ENCODE data around the gene REG3G. TPM values are rescaled to one million over a fixed set of nuclear protein-coding genes. Genes with fewer than 3 reads are reported as not detected.
A peak's percentile ranks its signal among the peaks of the same experiment; 100 is the strongest.
"Not testable (repeated sequence)": the region's sequence is repeated elsewhere in the genome, so short reads cannot be mapped to it uniquely, and the experiment has no call there.

REG3G gene
- polyA plus RNA-seq, 4 donors: not detected

GRCh38 chr2:79013629-79014028, 11.9 kb upstream of the REG3G start:
- DNase-seq (ENCODE audit: low read depth in 4 of 4, low spot score in 3 of 4): no peak

DNA sequence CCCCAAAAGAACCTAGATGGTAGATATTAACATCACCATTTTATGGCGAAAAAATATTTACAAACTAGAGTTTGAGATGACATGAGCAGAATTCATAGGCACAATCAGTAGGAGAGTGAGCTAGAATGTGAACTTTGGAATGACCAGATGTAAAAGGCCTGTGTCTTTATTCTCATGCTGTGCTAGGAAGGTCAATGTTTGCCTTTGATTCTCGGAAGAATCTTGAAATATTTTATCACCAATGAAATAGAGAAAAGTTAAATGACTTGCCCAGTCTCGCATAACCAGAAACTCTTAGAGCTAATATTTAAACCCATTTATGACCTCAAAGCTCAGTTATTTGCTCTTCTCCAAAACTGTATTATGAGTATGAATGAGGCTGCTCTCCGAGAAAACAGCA, 9.2 kb upstream of the REG3G start:
- DNase-seq (ENCODE audit: low read depth in 4 of 4, low spot score in 3 of 4): no peak

GRCh38 chr2:79026061-79026460, 559 bp downstream of the REG3G start:
- DNase-seq (ENCODE audit: low read depth in 4 of 4, low spot score in 3 of 4): no peak

GRCh38 chr2:79039944-79040343, 14.4 kb downstream of the REG3G start:
- DNase-seq (ENCODE audit: low read depth in 4 of 4, low spot score in 3 of 4): no peak

DNA sequence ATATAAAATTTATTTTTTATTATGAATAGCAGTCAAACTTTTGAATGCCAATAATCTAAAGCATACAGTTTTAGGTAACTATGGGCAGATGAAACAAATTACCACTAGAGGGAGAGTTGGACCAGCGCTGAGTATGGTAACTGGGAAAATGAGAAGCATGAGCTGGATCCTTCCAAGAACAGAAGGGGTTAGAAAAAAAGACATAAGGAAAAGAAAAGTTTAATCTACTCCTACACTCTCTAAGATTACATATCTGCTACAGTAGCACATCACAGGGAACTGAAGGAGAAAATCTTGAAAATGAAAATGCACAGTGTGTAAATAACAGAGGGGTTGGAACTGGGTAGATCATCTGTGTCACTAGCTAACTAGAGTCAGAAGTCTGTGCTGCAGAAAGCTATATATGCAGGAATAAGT, 15.5 kb downstream of the REG3G start:
- DNase-seq (ENCODE audit: low read depth in 4 of 4, low spot score in 3 of 4): peak in 1 of 4 donors; percentile 6

DNA sequence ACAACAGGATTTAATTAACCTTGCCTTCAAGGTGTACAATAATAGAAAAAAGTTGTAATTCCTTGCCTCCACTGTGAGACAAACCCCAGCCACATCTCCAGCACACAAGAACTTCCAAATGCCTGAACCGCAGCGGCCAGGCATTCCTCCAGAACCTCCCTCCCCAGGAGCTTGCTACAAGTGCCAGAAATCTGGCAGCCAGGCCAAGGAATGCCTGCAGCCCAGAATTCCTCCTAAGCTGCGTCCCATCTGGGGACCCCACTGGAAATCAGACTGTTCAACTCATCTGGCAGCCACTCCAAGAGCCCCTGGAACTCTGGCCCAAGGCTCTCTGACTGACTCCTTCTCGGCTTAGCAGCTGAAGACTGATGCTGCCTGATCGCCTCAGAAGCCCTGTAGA, 28.0 kb downstream of the REG3G start:
- DNase-seq (ENCODE audit: low read depth in 4 of 4, low spot score in 3 of 4): not testable (repeated sequence)

GRCh38 chr2:79054769-79055168, 29.3 kb downstream of the REG3G start:
- not testable (repeated sequence) for DNase-seq (ENCODE audit: low read depth in 4 of 4, low spot score in 3 of 4)

DNA sequence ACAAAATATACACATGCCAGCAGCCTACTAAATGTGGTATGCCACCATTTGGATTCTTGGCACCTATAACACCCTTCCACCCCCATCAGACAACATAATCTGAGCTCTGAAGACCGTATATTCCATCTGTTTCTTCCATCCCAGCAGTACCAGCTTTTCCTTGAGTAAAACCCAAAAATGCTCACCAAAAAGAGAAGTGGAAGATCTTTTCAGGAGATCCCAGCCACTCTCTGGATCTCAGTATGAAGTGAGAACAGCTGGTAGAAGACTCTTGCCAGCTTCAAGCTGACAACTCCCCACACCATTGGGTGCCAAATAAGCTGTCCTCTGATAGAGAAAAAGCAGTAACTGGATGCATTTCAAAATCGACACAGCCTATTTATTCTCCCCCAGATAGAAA, 39.7 kb downstream of the REG3G start:
- DNase-seq (ENCODE audit: low read depth in 4 of 4, low spot score in 3 of 4): no peak

DNA sequence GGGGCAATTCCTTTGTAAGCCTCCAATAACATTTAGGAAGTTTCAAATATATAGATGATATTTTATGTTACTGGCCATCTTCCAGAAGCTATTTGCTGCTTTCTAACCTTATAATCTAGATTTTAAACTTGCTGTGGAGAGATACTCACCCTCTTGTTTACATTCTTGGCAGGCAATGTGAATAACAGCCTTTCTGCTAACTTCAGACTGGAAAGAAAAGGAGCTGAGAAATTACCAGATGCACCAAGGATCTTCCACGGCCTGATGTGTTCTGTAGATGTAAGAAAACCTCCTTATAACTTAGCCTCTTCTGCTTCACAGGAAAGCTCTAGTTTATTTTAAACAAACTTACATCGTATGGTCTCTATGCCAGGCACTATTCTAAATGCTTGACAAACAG, 45.6 kb downstream of the REG3G start:
- DNase-seq (ENCODE audit: low read depth in 4 of 4, low spot score in 3 of 4): no peak

Other genes with a start within 250 kb of the REG3G start
- gene REG1B, start 62.3 kb downstream of the REG3G start, polyA plus RNA-seq (ENCODE audit: insufficient read length in 4 of 4): not detected
- gene REG1A, start 94.8 kb downstream of the REG3G start, polyA plus RNA-seq (ENCODE audit: insufficient read length in 4 of 4): not detected
- gene REG3A, start 134.1 kb downstream of the REG3G start, polyA plus RNA-seq (ENCODE audit: insufficient read length in 4 of 4): not detected